Measurements from ENCODE around the gene RNF168. TPM values are rescaled to one million over a fixed set of nuclear protein-coding genes. Genes with fewer than 3 reads are reported as not detected.

RNF168 gene
- total and polyA plus RNA-seq, 2 of the 4 experiments (the other 2 are of a cell fraction), result 2.5 to 15.2 TPM

DNA sequence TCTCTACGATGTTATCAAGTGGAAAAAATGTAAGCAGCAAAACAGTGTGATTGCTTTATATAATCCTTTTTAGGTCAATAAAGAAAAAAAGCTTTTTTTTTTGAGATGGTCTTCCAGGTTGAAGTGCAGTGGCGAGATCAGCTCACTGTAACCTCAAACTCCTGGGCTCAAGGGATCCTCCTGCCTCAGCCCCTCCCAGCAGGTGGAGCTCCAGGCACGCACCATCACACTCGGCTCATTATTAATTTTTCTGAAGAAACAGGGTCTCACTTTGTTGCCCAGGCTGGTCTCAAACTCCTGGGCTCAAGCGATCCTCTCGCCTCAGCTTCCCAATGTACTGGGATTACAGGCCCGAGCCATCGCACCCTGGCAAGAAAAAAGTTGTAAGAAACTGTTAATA lies 17.3 kb downstream of the RNF168 start:
- TF ChIP-seq, protein P1, sequence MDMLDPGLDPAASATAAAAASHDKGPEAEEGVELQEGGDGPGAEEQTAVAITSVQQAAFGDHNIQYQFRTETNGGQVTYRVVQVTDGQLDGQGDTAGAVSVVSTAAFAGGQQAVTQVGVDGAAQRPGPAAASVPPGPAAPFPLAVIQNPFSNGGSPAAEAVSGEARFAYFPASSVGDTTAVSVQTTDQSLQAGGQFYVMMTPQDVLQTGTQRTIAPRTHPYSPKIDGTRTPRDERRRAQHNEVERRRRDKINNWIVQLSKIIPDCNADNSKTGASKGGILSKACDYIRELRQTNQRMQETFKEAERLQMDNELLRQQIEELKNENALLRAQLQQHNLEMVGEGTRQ (IDR thresholded peaks at IDR 0.05; ENCODE audit: low read depth, low read length), result no peak
- TF ChIP-seq, protein P2, sequence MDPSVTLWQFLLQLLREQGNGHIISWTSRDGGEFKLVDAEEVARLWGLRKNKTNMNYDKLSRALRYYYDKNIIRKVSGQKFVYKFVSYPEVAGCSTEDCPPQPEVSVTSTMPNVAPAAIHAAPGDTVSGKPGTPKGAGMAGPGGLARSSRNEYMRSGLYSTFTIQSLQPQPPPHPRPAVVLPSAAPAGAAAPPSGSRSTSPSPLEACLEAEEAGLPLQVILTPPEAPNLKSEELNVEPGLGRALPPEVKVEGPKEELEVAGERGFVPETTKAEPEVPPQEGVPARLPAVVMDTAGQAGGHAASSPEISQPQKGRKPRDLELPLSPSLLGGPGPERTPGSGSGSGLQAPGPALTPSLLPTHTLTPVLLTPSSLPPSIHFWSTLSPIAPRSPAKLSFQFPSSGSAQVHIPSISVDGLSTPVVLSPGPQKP (IDR thresholded peaks at IDR 0.05; ENCODE audit: borderline replicate concordance, low read depth, low read length), result no peak
- no peak for TF ChIP-seq MXI1 (IDR thresholded peaks at IDR 0.05; ENCODE audit: borderline replicate concordance, low read depth, low read length)
- no peak for TF ChIP-seq CEBPB (IDR thresholded peaks at IDR 0.05; ENCODE audit: low read depth, low read length)
- no peak for TF ChIP-seq RCOR1 (IDR thresholded peaks at IDR 0.05; ENCODE audit: insufficient replicate concordance, low read length)
- TF ChIP-seq, protein P3, sequence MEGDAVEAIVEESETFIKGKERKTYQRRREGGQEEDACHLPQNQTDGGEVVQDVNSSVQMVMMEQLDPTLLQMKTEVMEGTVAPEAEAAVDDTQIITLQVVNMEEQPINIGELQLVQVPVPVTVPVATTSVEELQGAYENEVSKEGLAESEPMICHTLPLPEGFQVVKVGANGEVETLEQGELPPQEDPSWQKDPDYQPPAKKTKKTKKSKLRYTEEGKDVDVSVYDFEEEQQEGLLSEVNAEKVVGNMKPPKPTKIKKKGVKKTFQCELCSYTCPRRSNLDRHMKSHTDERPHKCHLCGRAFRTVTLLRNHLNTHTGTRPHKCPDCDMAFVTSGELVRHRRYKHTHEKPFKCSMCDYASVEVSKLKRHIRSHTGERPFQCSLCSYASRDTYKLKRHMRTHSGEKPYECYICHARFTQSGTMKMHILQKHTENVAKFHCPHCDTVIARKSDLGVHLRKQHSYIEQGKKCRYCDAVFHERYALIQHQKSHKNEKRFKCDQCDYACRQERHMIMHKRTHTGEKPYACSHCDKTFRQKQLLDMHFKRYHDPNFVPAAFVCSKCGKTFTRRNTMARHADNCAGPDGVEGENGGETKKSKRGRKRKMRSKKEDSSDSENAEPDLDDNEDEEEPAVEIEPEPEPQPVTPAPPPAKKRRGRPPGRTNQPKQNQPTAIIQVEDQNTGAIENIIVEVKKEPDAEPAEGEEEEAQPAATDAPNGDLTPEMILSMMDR (conservative IDR thresholded peaks at IDR 0.05; ENCODE audit: low read depth, low read length), result peak; percentile 19; the same call in 1 of the 2 replicates
- CTCF ChIA-PET, result no interaction called here
- peaks cover 11% of the 10 kb centered on the region for H4K20me1 ChIP-seq (ENCODE audit: insufficient read depth, low read length)
- no peak overlapping the region for H3K27ac ChIP-seq (ENCODE audit: insufficient read depth, low read length)
- no peak overlapping the region for H2BK20ac ChIP-seq (ENCODE audit: low read depth, low read length)
- H2AK9ac ChIP-seq (replicated peaks; ENCODE audit: low read depth, low read length, poor library complexity), result no peak overlapping the region
- no peaks in the 10 kb centered on the region for H3K4me1 ChIP-seq (ENCODE audit: control insufficient read depth, insufficient read depth, low read length)
- H3K9me1 ChIP-seq (ENCODE audit: insufficient read depth, low read length), result no peaks in the 10 kb centered on the region
- no peak overlapping the region for H2AK5ac ChIP-seq (ENCODE audit: low read depth, low read length)
- ATAC-seq (ENCODE audit: low read depth) (no peak), DNase-seq (no peak)
- H3K27me3 ChIP-seq (ENCODE audit: control insufficient read depth, insufficient read depth, low read length), result no peaks in the 10 kb centered on the region
- dilution Hi-C loops (cut with HindIII; ENCODE audit: low sequenced_read_pairs, unreplicated experiment) (no loop called here), in situ Hi-C loops (cut with MboI; ENCODE audit: low sequenced_read_pairs) (no loop called here), intact Hi-C loops (cut with micrococcal nuclease) (no loop called here)
- H2BK120ac ChIP-seq (ENCODE audit: low read depth, low read length), result no peak overlapping the region
- no peaks in the 10 kb centered on the region for H3K9me3 ChIP-seq (ENCODE audit: control insufficient read depth, insufficient read depth, low read length)
- no peak overlapping the region for H2BK5ac ChIP-seq (ENCODE audit: low read depth, low read length, poor library complexity, severe bottlenecking)
- no peak overlapping the region for H3K56ac ChIP-seq (ENCODE audit: extremely low read depth, insufficient read depth, low read length)
- no peak overlapping the region for H3K4me2 ChIP-seq (ENCODE audit: low read depth, low read length)
- BruUV-seq (replicated peaks), result no TSS peak
- no peak overlapping the region for H4K8ac ChIP-seq (ENCODE audit: low read depth in 2 of 2, low read length in 2 of 2)
- no peak overlapping the region for H3K14ac ChIP-seq (replicated peaks; ENCODE audit: low read depth, low read length)
- no peak overlapping the region for H3K4me3 ChIP-seq (ENCODE audit: insufficient read depth, low read depth, low read length)
- no peak overlapping the region for H3K9ac ChIP-seq (ENCODE audit: low read depth, low read length)
- H3K18ac ChIP-seq (ENCODE audit: low read depth, low read length), result no peak overlapping the region
- WGBS, 2 experiments (ENCODE audit: extremely low coverage in 2 of 2, insufficient read length in 1 of 2), result no CpG with 5 or more reads among the region's 8 CpGs
- no peak overlapping the region for H4K5ac ChIP-seq (ENCODE audit: low read depth, low read length)
- no peak overlapping the region for H2AFZ ChIP-seq (replicated peaks; ENCODE audit: low read length, poor library complexity)
- no peak overlapping the region for H3K4ac ChIP-seq (ENCODE audit: low read depth, low read length)
- no peak overlapping the region for H4K91ac ChIP-seq (ENCODE audit: insufficient read depth, low read depth, low read length)
- H2BK15ac ChIP-seq (ENCODE audit: low read depth, low read length), result no peak overlapping the region
- POLR2A ChIA-PET (ENCODE audit: unreplicated experiment), result no interaction called here
- peaks cover 15 to 24% of the 10 kb centered on the region in 2 experiments for H3K79me1 ChIP-seq (ENCODE audit: low read depth in 1 of 2, low read length in 2 of 2)
- H3K23ac ChIP-seq (ENCODE audit: low read depth, low read length), result no peak overlapping the region
- H3K36me3 ChIP-seq (ENCODE audit: control insufficient read depth, insufficient read depth, low read length), result peaks cover 33% of the 10 kb centered on the region

Measured in IMR-90 (cell line).